ENCODE data around the gene TM7SF2.

The TM7SF2 gene

DNA sequence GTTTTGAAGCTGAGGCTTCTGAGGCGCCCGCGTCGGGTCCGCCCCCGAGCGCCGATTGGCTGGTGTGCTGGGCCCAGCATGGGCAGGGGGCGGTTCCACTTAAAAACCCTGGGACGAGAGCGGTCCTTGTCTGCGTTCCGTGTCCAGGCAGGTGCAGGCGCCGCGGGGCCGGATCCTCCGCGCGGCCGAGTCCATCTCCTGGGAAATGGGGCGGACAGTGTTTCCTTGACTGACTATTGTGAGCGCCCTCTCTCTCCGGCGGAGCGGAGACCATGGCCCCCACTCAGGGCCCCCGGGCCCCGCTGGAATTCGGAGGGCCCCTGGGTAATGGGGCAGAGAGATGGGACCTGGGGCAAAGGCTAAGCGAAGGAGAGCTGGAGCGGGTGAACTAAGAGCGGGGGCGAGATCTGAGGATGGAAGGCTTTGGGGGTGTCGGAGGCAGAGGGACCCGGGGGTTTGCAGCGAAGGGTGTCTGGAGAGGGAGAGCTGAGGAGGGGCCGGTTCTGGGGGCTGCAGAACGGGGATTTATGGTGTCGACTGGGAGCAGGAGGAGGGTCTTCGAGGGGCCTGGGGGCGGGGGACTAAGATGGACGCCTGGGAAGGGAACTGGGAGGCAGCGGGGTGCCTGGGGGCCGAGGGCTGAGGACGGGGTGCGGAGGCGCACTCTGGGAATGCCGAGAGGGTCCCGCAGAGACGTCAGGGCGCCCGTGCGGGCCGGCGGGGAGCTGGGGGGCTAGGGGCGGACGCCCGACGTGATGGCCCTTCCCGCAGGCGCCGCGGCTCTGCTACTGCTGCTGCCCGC, at the start of gene TM7SF2:
Gene TM7SF2 (plus strand): TSS at position 129 of the 802 bp plus-strand sequence. CDS start 144 bp downstream, at position 273.
- peak; percentile 87 for DNase-seq

- no peak for DNase-seq
Measured at GRCh38 chr11:65063532-65063931, 48.1 kb upstream of the TM7SF2 start.

DNA sequence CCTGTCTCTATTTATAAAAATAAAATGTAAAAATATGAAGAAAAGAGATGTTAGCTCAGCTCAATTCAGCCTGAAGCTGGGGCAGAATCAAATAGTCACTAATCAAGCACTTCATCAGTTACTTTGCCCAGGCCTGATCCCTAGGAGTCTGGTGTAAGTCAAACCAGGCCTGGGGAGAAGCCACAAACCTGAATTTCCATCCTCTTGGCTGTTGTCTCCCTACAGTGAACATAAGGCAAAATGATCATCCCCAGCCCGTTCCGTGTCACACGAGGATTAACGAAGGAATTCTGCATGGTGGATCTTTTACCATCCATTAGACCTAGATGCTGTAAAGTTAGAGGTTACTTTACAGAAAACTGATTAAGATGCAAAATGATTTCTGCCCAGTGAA, 46.8 kb upstream of the TM7SF2 start:
- no peak for DNase-seq

DNA sequence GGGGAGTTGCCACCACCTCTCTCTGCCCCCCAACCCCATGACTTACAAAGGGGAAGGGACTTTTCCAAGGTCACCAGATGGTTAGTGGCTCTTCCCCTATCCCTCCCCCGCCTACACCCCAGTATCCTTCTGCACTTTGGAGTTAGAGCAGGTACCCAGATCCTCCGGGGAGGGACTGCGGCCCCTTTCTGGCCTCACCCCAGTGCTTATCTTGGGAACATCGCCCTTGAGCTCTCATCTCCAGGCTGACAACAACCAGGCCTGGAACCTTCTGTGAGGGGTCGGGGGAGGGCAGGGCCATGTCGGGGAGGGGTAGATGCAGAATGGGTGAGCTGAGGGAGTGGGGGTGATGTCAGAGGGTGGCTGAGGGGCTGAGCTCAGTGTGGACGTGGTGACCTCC, 45.8 kb upstream of the TM7SF2 start:
- DNase-seq, result no peak

DNA sequence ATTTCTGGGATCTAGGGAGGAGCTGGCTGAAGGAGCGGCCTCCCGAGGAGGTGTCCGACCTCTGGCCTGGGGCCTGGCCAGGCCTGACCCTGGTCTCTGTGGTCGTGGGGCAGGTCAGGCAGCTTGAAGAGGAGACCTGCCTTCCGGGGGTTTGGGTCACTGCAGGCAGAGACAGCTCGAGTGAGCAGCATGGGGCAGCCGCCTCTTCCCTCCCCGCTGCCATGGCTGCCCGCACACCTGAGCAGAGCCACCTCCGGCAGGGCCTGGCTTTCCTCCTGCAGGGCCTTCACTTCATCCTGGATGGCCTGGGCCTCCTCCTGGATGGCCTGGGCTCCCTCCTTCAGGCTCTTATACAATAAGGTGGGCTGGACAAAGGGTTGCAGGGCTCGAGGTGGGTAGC, 45.4 kb upstream of the TM7SF2 start:
- DNase-seq, result no peak

DNA sequence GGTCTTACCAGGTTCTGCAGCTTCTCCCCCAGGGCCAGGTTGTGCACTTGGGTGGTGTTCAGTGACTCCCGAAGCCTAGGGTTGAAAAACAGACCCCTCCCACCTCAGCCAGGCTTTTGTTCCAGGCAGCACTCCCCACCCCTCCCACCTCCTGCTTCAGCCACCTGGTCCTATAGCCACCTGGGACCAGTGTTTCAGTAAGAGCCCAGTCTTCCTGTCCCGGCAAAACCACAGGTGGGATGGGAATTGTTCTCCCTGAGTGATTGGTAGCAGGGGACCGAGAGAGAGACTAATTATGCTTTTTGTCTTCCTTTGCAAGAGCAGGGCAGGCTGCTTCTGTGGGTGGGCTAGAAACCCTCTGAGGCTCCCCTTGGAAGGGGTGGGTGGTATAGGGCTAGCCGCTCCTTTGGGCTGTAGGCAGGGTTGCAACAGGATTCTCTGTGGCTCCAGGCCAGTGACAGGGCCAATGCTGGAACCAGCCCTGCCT, 44.8 kb upstream of the TM7SF2 start:
- DNase-seq, result no peak

DNA sequence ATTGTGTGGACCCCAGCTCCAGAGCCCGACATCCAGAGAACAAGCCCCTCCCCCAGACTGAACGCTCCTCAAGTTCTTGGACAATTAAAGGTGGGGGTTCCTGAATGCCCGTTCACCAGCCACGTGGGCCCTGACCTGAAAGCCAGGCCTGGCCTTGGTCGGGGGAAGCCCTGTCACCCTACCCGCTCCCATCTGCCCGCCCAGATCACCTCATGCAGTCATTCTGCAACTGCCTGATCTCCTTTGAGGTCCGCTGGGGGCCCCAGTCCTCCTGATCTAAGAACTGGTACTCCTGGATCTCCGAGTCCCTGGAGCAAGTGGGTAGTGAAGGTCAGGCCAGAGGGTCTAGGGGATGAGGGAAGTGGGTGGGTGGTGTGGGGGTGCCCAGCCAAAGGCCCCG, 44.2 kb upstream of the TM7SF2 start:
- DNase-seq, result no peak

DNA sequence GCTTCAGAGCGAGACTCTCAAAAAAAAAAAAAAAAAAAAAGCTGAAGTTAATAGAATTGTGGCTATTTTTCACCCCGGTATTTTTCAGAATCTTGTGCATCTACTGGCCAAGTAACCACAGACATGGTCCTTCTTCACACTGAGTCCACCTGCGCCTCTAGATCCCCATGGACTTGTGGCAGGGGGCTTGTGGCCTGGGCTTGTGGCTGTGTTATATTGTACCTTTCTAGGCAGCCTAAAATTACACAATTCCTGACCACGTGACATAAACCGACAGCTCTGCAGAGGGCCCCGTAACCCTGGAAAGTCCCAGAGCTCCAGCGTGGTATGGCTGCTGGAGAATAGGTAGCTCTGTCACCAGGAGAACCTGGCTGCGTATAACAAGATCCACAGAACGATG, 42.5 kb upstream of the TM7SF2 start:
- DNase-seq, result no peak

DNA sequence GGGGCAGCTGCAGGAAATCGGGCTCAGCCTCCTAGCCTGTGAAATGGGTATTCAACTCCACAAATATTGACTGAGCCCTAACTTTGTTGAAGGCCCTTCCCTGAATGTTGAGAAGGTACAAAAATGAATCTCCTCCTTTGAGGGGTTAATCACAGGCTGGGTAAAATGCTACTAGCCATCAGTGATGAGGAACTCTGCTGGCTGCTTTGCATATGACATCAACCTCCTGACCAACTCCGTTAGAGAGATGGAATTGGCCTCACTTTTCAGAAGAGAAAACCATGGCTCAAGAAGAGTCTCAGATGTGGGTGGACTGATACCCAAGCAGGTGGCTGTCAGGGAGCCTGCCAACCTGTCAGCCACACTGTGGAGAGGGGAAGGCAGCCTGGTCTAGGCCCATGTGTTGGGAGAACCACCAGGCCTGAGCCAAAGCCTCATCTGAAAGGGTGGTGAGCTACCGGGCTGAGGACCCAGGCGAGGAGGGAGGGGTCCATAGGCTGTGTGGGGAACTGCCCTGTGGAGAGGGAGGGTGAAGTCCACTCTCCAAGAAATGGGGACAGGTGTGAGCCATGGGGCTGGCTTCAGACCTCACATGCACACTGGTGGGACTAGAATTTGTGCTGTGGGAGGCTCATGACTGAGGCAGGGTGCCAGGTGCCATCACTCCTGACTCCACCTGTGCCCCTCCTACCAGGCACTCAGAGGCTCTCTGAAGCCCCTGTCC, 39.6 kb upstream of the TM7SF2 start:
- DNase-seq, result no peak

- DNase-seq, result no peak
Measured at GRCh38 chr11:65072631-65072966, 39.1 kb upstream of the TM7SF2 start.

DNA sequence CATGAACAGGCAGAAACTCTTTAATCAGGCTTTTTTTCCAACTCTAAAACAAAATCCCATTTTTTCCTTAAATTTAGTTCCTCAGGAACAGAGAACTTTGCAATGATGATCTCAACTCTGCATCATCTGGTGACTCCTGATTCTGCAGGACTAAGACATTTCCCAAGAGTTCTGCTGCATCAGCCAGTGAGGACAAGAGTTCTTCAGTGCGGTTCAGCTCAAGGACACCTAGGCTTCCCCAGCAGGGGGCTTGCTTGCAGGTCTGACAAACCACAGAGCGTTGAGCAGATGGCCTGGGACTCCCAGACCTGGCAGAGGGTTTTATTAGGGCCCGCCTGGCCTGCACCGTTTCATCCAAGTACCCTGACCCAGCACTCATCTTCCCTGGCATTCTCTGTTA, 34.2 kb upstream of the TM7SF2 start:
- DNase-seq, result no peak

DNA sequence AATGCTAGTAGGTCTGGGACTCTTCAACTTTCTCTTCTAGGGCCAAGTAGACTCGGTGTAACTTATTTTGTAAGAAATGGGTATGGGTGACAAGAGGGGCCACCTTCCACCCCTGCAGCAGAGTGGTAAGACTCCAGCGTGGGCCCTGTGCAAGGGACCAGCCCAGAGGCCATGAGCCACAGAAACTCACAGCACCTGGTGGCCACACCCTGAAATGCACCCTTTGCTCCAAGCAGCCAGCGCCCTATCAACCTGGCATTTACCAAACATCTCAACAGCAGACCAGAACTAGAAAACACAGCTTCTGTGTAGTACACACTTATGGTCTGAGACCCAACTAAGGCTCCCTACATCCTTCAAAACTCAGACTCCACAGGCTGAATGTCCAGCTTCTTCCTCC, 33.5 kb upstream of the TM7SF2 start:
- peak; percentile 13 for DNase-seq

DNA sequence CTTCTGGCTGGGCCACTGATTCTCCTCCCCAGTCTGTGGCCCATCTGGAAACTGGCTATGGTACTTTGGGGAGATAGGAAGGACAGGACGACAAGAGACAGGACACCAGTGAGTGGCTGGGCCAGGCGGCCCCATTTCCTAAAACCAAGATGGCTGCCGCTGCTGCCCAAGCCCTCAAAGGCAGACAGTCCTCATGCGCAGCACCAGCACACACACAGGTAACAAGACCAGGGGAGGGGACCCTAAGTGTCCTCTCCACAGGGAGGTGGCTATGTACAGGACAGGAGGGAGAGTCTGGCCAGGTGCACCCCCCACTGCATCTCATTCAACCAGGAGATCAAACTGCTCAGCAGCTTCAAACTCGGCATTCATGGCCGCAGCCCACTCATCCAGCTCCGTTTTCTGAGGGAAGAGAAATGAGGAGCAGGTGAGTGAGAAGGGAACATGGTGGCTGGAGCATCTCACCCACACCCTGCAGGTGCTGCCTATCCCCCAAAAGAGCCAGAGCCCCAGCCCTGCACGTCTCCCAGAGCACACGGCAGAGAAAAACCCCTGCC, 32.8 kb upstream of the TM7SF2 start:
- DNase-seq, result no peak

DNA sequence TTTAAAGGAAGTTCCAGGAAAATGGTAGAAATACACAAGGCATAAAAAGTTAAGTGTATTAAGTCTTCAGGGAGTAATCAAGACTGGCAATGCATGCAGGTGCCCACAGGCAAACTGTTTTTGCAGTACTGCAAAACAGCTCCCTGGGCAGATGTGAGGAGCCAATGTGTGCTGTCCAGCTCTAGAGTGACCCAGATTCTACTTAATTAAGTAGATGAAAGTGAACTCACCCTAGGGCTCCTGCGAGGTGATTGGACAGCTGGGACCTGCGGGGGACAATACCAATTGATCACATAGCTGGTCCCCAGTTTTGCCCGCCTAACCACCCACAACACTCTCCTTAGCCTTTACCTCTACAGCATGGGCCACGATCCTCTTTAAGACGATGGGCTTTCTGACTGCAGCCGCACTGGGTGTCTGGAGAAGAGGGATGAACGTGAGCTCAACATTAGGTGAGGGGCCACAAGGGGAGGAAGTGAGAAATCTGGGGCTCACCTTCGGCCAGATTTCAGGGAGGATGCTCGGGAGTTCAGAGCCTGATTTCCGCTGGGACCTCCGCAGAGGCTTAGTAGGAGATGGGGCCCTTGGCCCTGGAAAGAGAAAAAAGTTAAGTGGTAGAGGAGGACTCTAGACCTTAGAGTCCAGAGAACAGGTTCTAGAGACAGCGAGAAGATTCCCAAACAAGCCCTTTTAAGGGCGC, 28.4 kb upstream of the TM7SF2 start:
- no peak for DNase-seq

GRCh38 chr11:65083834-65084597, 27.7 kb upstream of the TM7SF2 start, which contains the start of the genes CDCA5 and ZFPL1:
Gene CDCA5, minus strand, starts transcription at chr11:65084040. Its CDS starts 62 bp downstream, at chr11:65083978.
Gene ZFPL1, plus strand, starts transcription at chr11:65084222. Its CDS starts 477 bp downstream, at chr11:65084699.
- DNase-seq, result peak; percentile 97

DNA sequence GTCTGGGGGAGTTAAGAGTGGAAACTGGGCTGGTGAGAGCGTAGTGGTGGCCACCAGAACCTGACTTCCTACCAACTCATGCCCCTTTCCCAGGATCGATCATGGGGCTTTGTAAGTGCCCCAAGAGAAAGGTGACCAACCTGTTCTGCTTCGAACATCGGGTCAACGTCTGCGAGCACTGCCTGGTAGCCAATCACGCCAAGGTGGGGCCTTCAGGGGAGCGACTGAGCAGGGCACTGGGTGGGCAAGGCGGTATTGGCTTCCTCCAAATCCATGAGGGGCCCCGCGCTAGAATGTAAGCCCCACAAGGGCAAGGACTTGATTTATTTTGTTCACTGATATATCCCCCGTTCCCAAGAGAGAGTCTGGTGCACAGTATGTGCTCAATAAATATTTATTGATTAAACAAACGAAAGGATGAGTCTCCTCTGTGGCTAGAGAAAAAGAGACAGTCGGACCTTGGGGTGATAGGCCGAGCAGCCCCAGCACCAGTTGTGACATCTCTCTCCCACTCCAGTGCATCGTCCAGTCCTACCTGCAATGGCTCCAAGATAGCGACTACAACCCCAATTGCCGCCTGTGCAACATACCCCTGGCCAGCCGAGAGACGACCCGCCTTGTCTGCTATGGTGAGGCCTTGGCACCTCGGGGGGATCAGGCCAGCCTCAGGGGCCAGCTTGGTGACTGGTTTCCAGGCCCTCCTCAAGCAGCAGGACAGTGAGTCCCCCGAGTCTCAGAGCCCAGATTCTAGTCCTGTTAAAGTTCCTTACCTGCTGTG, 26.9 kb upstream of the TM7SF2 start:
- no peak for DNase-seq

- DNase-seq, result no peak
Measured at GRCh38 chr11:65085446-65085845, 26.2 kb upstream of the TM7SF2 start.

- no peak for DNase-seq
Measured at GRCh38 chr11:65086809-65087208, 24.9 kb upstream of the TM7SF2 start.

DNA sequence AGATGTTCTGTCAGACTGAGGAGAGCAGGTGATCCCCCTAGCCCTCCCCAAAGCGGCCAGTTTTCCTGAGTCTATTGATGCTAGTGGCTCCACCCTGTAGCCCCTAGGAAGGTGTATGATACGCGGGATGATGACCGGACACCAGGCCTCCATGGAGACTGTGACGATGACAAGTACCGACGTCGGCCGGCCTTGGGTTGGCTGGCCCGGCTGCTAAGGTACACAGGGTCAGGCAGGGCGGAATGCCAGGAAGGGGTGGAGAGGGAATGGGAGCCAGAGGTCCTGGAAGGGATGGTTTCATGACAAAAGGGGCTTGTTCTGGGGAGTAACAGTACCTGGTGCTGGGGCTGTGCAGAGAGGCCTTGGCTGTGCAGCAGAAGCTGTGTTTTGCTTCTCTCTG, 24.5 kb upstream of the TM7SF2 start:
- no peak for DNase-seq

DNA sequence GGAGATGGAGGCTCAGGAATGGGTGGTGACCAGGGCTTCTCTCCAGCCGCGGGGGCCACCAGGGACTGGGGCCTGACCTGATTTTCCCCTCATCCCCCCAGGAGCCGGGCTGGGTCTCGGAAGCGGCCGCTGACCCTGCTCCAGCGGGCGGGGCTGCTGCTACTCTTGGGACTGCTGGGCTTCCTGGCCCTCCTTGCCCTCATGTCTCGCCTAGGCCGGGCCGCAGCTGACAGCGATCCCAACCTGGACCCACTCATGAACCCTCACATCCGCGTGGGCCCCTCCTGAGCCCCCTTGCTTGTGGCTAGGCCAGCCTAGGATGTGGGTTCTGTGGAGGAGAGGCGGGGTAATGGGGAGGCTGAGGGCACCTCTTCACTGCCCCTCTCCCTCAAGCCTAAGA, 23.8 kb upstream of the TM7SF2 start:
- DNase-seq, result no peak

GRCh38 chr11:65089621-65090020, 22.1 kb upstream of the TM7SF2 start:
- DNase-seq, result no peak

- no peak for DNase-seq
Measured at GRCh38 chr11:65090628-65091027, 21.0 kb upstream of the TM7SF2 start.

All from fibroblast of skin of right quadriceps (primary cell).